ENCODE results near the gene TRAF3IP1. TPM values are rescaled to one million over a fixed set of nuclear protein-coding genes. Genes with fewer than 3 reads are reported as not detected.
"Not testable (repeated sequence)": the region's sequence is repeated elsewhere in the genome, so short reads cannot be mapped to it uniquely, and the experiment has no call there.

The TRAF3IP1 gene
- total RNA-seq, 3 donors from 2014 or later = 13.3 to 37.5 (median 16.3) TPM

DNA sequence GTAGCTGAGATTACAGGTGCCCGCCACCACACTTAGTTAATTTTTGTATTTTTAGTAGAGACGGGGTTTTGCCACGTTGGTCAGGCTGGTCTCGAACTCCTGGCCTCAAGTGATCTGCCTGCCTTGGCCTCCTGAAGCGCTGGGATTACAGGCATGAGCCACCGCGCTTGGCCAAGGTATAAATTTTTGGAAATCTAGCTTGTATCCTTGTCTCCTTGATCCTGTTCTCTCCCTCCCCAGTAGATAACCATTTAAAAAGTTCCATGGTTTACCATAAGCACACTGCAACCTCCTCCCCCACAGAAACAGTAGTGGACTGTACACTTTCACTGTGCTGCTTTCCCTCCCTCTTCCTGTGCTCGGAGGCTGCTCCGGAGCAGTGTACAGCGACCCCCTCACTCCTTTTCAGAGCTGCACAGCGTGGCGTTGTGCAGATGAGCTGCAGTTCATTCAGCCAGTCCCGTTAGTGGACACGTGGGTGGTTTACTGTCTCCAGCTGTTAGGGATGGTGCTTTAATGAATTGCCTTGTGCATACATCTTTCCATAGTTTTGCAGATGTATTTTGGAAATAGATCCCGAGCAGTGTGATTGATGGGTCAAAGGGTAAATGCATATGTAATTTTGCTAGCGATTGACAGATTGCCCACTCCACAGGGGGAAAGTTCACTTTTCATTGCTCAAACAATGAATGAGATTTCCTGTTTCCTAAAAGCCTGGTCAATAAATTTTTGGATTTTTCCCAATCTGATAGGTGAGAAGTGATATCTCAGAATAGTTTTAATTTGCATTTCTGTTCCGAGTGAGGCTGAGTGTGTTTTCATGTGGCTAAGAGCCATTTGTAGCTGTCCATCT, 121.2 kb downstream of the TRAF3IP1 start:
- no peak for ATAC-seq
- TF ChIP-seq, protein P1, sequence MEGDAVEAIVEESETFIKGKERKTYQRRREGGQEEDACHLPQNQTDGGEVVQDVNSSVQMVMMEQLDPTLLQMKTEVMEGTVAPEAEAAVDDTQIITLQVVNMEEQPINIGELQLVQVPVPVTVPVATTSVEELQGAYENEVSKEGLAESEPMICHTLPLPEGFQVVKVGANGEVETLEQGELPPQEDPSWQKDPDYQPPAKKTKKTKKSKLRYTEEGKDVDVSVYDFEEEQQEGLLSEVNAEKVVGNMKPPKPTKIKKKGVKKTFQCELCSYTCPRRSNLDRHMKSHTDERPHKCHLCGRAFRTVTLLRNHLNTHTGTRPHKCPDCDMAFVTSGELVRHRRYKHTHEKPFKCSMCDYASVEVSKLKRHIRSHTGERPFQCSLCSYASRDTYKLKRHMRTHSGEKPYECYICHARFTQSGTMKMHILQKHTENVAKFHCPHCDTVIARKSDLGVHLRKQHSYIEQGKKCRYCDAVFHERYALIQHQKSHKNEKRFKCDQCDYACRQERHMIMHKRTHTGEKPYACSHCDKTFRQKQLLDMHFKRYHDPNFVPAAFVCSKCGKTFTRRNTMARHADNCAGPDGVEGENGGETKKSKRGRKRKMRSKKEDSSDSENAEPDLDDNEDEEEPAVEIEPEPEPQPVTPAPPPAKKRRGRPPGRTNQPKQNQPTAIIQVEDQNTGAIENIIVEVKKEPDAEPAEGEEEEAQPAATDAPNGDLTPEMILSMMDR (IDR thresholded peaks at IDR 0.05) = no peak
- peaks cover 3% of the 10 kb centered on the region for H3K36me3 ChIP-seq (ENCODE audit: low read depth)
- intact Hi-C loops (cut with DNase I, micrococcal nuclease) = no loop called here
- no peaks in the 10 kb centered on the region for H3K4me1 ChIP-seq (ENCODE audit: low read depth)
- H3K4me3 ChIP-seq = no peak overlapping the region
- no peaks in the 10 kb centered on the region for H3K9me3 ChIP-seq
- no peak for DNase-seq

DNA sequence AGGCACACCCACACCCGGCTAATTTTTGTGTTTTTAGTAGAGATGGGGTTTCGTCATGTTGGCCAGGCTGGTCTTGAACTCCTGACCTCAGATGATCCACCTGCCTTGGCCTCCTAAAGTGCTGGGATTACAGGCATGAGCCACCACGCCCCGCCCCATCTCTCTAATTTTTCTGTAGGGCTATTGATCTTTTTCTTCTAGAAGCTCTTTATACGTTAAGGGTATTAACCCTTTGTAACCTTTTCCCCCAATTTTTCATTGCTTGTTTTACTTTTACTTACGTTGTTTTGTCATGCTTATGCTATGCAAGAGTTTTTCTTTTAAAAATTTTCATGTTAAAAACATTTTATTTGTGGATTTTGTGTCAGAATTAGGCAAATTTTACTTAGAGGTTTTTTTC, 121.9 kb downstream of the TRAF3IP1 start:
- H3K4me1 ChIP-seq (ENCODE audit: low read depth); H3K4me3 ChIP-seq; DNase-seq; H3K9me3 ChIP-seq; ATAC-seq; intact Hi-C loops (cut with DNase I, micrococcal nuclease); H3K36me3 ChIP-seq (ENCODE audit: low read depth): not testable (repeated sequence)

DNA sequence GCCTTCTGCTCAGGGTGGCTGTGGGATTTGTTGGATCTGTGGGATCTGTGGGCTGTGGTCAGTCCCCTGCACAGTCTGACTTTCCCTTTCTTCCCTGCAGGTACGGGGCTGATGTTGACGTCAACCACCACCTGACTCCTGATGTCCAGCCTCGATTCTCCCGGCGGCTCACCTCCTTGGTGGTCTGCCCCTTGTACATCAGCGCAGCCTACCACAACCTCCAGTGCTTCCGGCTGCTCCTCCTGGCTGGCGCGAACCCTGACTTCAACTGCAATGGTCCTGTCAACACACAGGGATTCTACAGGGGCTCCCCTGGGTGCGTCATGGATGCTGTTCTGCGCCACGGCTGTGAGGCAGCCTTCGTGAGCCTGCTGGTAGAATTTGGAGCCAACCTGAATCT, 123.9 kb downstream of the TRAF3IP1 start:
- intact Hi-C loops (cut with DNase I, micrococcal nuclease) = no loop called here
- Histone ChIP-seq H3K4me3 (no peak overlapping the region), H3K36me3 (ENCODE audit: low read depth) (peaks cover 9% of the 10 kb centered on the region), H3K9me3 (no peaks in the 10 kb centered on the region), H3K4me1 (ENCODE audit: low read depth) (no peaks in the 10 kb centered on the region)
- no peak for DNase-seq
- TF ChIP-seq, protein P1 (IDR thresholded peaks at IDR 0.05) = no peak
- no peak for ATAC-seq

DNA sequence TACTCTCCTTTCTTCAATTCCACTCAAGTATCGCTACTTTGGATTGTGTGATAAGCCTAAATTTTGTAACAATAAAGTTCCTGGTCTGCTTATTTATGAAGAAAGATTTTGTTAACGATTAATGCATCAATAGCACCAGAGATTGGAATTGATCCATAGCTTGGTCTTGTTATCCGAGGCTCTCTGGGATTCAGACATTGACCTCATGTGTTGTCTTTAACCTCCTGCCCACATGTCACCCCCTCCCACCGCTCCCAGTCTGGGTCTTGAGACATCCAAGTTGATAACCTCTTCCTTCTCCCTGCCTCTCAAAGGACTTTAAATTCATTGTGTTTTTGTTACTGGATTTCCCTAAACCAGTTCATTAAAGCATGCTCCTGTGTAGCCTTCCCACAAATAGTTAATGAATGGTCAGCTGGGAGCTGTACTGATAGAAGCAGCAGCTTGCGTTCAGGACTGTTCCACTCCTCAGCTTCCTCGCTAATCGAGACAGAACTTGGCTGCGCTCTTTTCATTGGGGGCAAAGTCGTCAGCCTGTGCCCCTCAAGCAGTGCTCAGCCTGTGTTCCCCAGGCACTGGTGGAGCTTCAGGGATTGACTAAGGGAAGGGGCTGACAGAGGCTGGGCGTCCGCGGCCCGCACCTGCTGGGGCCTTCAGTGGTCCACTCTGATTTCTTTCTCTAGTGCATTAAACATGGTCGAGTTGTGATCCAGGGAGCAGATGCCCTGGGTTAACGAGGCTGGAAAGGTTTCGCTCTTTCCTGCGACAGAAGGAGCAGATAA, 125.3 kb downstream of the TRAF3IP1 start:
- ATAC-seq (no peak), DNase-seq (no peak)
- peaks cover 12% of the 10 kb centered on the region for H3K36me3 ChIP-seq (ENCODE audit: low read depth)
- TF ChIP-seq, protein P1 (IDR thresholded peaks at IDR 0.05) = no peak
- no peaks in the 10 kb centered on the region for H3K9me3 ChIP-seq
- no peaks in the 10 kb centered on the region for H3K4me1 ChIP-seq (ENCODE audit: low read depth)
- H3K4me3 ChIP-seq = no peak overlapping the region
- intact Hi-C loops (cut with DNase I, micrococcal nuclease) = no loop called here

DNA sequence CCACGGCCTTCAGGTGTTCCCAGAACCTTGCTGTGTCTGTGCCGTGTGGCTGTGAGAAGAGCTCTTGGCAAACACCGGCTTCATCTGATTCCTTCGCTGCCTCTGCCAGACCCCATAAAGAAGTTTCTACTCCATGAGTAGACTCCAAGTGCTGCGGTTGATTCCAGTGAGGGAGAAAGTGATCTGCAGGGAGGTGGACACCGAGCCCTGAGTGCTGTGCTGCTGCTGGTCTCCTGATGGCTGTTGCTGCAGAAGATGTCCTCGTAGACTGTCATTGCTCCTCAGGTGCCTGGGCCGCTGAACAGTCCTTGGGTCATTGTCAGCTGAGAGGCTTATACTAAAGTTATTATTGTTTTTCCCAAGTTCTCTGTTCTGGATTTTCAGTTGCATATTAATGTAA, 126.1 kb downstream of the TRAF3IP1 start:
- TF ChIP-seq, protein P1 (IDR thresholded peaks at IDR 0.05) = no peak
- Histone ChIP-seq H3K4me3 (no peak overlapping the region), H3K9me3 (no peaks in the 10 kb centered on the region), H3K4me1 (ENCODE audit: low read depth) (no peaks in the 10 kb centered on the region), H3K36me3 (ENCODE audit: low read depth) (peaks cover 14% of the 10 kb centered on the region)
- intact Hi-C loops (cut with DNase I, micrococcal nuclease) = no loop called here
- no peak for ATAC-seq
- DNase-seq = no peak
